Epithelial cell of prostate (primary cell): ENCODE results near the gene CYP2D6.
"Not testable (repeated sequence)": the region's sequence is repeated elsewhere in the genome, so short reads cannot be mapped to it uniquely, and the experiment has no call there.

Experiments
- DNase-seq: peaks from one replicate; pipeline ENCODE4 v3.0.0-alpha.2; 2011; ENCODE audit warnings: low read depth, low spot score
- H3K27ac ChIP-seq: fragments of 450-650 bp; 2 replicates; pipeline ENCODE4 v1.5.1; 2017; ENCODE audit warnings: mild to moderate bottlenecking

Gene CYP2D6

GRCh38 chr22:42160251-42160650 lies 29.6 kb upstream of the CYP2D6 start:
- no peak for DNase-seq
- no peak overlapping the region for H3K27ac ChIP-seq

GRCh38 chr22:42158456-42159132 lies 28.0 kb upstream of the CYP2D6 start:
- DNase-seq = no peak
- no peak overlapping the region for H3K27ac ChIP-seq

- no peak for DNase-seq
Observed at GRCh38 chr22:42156598-42156997, 26.0 kb upstream of the CYP2D6 start.

GRCh38 chr22:42156121-42156520 lies 25.5 kb upstream of the CYP2D6 start:
- peak overlapping the region; percentile 57 for H3K27ac ChIP-seq
- DNase-seq = peak; percentile 26

More at GRCh38 chr22:42156598-42156997, 26.0 kb upstream of the CYP2D6 start:
- H3K27ac ChIP-seq = peak overlapping the region; percentile 57

- no peak overlapping the region for H3K27ac ChIP-seq
- DNase-seq = no peak
Observed at GRCh38 chr22:42155053-42155543, 24.5 kb upstream of the CYP2D6 start.

GRCh38 chr22:42154293-42155052 lies 23.9 kb upstream of the CYP2D6 start:
- no peak for DNase-seq
- no peak overlapping the region for H3K27ac ChIP-seq

GRCh38 chr22:42152661-42153270 lies 22.2 kb upstream of the CYP2D6 start:
- H3K27ac ChIP-seq = no peak overlapping the region
- DNase-seq = no peak

- no peak for DNase-seq
- H3K27ac ChIP-seq = no peak overlapping the region
Observed at GRCh38 chr22:42151924-42152635, 21.5 kb upstream of the CYP2D6 start.

- no peak overlapping the region for H3K27ac ChIP-seq
- no peak for DNase-seq
Observed at GRCh38 chr22:42150727-42151590, 20.3 kb upstream of the CYP2D6 start.

GRCh38 chr22:42149798-42150197 lies 19.2 kb upstream of the CYP2D6 start:
- DNase-seq, H3K27ac ChIP-seq: not testable (repeated sequence)

GRCh38 chr22:42145175-42145574 lies 14.6 kb upstream of the CYP2D6 start:
- DNase-seq = no peak
- H3K27ac ChIP-seq = no peak overlapping the region

GRCh38 chr22:42143859-42144822 lies 13.5 kb upstream of the CYP2D6 start:
- not testable (repeated sequence) for H3K27ac ChIP-seq, DNase-seq

GRCh38 chr22:42142771-42143461 lies 12.3 kb upstream of the CYP2D6 start:
- DNase-seq = no peak
- H3K27ac ChIP-seq = no peak overlapping the region

GRCh38 chr22:42141307-42142057 lies 10.9 kb upstream of the CYP2D6 start:
- DNase-seq, H3K27ac ChIP-seq: not testable (repeated sequence)

- DNase-seq, H3K27ac ChIP-seq: not testable (repeated sequence)
Observed at GRCh38 chr22:42140153-42140552, 9.5 kb upstream of the CYP2D6 start.

GRCh38 chr22:42139508-42139907 lies 8.9 kb upstream of the CYP2D6 start:
- DNase-seq, H3K27ac ChIP-seq: not testable (repeated sequence)

GRCh38 chr22:42138972-42139371 lies 8.4 kb upstream of the CYP2D6 start:
- no peak for DNase-seq

More at GRCh38 chr22:42138972-42139371, 8.4 kb upstream of the CYP2D6 start:
- H3K27ac ChIP-seq = no peak overlapping the region
